Embryonic facial prominence (tissue), 1 donor: ENCODE data around the gene PA2G4.
A peak's percentile ranks its signal among the peaks of the same experiment; 100 is the strongest.

Source experiments
- DNase-seq: peaks from one replicate; pipeline ENCODE4 v3.0.0-alpha.2; 2016; ENCODE audit errors: extremely low spot score

The PA2G4 gene

GRCh38 chr12:56126732-56127239, 22.4 kb downstream of the PA2G4 start:
- no peak for DNase-seq

GRCh38 chr12:56127485-56127887, 23.1 kb downstream of the PA2G4 start:
- no peak for DNase-seq

- DNase-seq, result peak; percentile 100
Measured at GRCh38 chr12:56127888-56128669, 23.7 kb downstream of the PA2G4 start, which contains the start of gene ESYT1. Gene ESYT1, plus strand, starts transcription at chr12:56128267. Its CDS starts 53 bp downstream, at chr12:56128320.

- no peak for DNase-seq
Measured at GRCh38 chr12:56128670-56129205, 24.4 kb downstream of the PA2G4 start.

DNA sequence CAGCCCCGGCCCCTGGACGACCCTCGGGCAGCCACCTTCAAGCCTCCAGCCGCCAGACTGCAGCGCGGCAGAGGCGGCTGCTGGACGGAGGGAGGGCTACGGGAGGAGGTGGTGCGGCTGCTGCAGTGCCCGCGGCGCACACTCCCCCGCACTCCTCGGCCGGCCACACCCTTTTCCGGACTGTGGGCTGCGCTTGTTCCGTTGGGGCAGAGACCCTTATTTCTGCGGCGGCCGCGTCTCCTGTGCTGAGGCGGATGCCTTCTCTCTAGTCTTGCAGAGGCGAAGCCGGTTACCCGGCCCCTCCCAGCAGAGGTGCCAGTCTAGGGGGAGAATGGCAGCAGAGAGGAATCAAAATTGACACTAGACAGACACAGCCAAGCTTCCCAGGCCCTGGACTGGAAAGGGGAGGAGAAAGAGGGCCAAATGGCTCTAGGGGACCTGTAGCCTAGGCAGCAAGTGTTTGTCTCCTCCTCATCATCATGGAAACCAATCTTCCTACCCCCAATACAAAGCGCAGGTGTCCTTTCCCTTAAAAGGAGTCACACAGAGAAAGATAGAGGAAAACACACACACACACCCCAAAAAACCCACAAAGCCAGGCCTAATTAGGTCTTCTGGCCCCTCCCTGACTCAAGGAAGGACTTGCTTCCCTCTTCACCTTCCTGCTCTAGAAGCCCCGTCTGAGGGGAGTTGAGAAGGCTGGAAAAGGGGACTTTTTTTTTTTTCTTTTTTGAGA, 25.0 kb downstream of the PA2G4 start:
- no peak for DNase-seq

GRCh38 chr12:56129942-56130495, 25.7 kb downstream of the PA2G4 start:
- no peak for DNase-seq

DNA sequence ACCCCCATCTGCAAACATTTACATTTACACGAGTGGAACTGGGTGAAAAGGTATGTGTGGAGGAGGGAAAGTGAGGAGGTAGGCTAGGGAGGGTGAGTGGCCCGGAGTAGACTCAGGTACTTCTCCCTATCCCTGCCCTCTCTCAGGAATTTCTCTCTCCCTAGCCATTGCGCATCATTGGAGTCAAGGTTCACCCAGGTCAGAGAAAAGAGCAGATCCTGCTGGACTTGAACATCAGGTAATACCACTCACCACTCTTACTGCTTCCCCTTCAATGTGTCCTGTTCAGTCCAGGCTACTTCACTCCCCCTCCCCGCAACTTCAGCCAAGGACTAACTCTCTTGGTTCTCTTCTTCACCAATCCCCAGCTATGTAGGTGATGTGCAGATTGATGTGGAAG, 26.5 kb downstream of the PA2G4 start:
- no peak for DNase-seq

DNA sequence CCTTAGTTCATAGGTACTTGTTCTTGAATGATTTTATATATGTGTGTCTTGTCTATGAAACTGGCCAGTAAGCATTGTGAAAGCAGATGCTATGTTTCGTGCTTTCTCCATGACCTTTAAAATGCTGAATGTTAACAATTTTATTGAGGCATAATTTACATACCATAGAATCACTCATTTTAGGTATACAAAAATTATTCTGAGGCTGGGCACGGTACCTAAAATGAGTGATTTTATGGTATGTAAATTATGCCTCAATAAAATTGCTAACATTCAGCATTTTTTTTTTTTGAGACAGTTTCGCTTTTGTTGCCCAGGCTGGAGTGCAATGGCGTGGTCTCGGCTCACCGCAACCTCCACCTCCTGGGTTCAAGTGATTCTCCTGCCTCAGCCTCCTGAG, 30.5 kb downstream of the PA2G4 start:
- DNase-seq, result no peak

DNA sequence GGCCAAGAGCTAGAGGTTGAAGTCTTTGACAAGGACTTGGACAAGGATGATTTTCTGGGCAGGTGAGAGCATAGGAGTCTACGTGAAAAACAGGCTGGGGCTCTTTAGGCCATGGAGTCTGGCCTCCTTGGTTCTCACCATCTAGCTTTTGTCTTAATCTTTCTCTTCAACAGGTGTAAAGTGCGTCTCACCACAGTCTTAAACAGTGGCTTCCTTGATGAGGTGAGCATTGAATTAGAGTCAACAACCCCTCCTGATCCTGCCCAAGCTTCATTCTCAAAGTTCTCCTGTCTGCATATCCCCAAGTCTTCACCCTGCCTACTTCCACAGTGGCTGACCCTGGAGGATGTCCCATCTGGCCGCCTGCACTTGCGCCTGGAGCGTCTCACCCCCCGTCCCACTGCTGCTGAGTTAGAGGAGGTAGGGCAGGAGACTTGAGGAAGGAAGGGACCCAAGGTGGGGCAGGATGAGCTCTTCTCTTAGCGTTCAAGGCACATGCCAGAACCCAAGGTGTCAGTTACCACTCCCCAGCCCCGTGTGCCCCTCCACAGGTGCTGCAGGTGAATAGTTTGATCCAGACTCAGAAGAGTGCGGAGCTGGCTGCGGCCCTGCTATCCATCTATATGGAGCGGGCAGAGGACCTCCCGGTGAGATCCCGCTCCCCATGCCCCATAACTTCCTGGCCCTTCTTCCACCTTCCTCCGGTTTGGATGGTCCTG, 33.7 kb downstream of the PA2G4 start:
- no peak for DNase-seq

DNA sequence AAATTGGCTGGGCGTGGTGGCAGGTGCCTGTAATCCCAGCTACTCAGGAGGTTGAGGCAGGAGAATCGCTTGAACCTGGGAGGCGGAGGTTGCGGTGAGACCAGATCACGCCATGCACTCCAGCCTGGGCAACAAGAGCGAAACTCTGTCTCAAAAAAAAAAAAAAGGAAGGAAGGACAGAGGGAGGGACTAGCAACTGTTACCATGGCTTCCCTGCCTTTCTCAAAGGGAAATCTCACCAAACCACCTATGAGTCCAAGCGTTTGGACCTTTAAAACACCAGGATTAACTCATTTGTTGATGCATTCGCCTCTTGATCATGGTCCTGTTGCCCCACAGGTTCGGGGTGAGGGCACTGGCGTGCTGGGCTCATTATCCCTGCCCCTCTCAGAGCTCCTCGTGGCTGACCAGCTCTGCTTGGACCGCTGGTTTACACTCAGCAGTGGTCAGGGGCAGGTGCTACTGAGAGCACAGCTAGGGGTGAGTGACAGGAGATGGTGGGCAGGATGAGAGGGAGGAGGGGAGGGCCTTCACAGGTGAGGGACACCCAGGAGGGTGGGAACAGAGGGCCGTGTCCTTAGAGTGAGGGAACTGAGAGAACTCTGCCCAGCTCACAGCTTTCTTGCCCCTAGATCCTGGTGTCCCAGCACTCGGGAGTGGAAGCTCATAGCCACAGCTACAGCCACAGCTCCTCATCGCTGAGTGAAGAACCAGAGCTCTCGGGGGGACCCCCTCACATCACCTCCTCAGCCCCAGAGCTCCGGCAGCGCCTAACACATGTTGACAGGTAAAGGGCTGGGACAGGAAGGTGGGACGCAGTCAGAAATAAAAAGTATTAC, 37.8 kb downstream of the PA2G4 start:
- DNase-seq, result no peak

- no peak for DNase-seq
Measured at GRCh38 chr12:56143217-56143616, 38.9 kb downstream of the PA2G4 start.

DNA sequence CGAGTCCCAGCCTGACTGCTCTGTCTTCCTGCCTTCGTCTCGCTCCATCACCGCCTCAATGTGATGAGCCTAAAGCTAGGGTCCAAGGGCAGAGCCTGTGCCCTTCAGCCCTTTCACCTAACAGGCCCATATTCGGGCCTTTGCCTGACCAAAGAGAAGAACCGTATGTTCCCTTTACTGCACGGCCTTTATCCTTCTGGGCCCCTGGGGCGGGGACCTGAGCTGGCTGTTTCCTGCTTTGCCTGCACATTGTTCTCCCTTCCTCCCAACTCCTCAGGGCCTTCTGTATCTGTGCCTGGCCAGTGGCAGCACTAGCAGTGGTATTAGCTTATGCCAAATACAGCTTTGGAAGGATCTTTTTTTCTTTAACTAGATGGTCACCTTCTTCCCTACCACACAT, 39.5 kb downstream of the PA2G4 start:
- no peak for DNase-seq

- no peak for DNase-seq
Measured at GRCh38 chr12:56145217-56145616, 40.9 kb downstream of the PA2G4 start.

GRCh38 chr12:56146492-56147460, 42.4 kb downstream of the PA2G4 start:
- DNase-seq, result no peak

DNA sequence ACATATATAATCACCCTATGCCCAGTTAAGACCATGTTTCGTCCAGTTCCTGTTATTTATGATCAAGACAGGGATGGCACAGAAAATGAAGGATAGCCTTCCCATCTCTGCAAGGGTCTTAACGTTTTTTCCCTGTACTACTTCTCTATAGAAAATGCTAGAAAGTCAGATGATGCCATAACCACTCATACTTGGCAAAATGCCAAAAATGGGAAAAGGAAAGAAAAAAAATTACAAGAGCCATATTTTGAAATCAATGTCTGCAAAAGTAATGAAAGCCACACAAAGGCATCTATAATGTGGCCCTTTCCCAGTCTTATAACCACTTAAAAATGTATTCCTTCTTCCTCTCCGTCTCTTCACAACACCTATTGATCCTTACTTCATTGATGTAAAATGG, 46.2 kb downstream of the PA2G4 start:
- no peak for DNase-seq

DNA sequence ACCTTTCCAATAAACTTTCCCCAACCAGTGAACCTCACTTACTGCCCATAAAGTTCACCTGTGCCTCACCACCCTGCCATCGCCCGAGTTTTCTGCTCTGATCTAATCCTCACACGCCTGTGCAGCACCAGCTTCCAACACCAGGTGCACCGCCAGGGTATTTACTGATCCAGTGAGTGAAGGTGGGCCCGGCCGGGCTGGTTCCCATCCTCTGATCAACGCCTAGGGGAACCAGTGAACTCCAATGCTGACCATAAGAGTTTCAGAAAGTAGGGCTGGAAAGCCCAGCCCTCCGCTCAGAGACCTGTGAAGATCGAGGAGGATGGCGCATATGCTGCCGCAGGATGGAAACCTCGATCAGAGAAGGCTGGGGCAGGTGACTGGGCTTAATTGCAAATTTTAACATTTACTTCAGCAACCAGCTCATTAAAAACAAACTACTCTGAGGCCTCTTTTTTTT, 47.3 kb downstream of the PA2G4 start:
- no peak for DNase-seq

DNA sequence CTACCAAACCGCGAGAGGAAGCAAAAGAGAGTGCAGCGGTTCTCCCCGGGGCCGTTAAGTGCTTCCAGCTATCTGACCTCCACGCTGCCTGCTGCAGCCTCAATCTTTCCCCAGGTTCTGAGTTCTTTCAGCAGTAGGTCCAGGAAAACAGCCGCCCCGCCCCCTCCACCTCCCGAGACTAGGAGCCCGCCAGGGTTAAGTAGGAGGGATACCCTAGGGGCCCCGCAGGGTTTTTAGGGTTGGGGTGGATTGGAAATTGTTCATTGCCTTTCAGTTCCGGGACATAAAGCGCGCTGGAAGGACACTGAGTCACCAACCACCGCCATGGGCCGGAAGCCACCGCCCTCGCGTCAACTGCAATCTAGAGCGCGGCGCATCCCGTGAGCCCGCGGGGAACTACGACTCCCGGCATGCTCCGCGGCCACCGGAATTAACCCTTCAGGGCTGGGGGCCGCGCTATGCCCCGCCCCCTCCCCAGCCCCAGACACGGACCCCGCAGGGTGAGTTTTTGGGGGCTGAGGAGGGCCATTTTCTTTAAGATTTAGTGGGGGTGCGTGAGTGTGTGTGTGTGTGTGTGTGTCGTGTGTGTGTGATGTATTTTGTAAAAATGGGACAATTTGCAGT, 47.9 kb downstream of the PA2G4 start, which contains the start of gene MYL6B:
Gene MYL6B (plus strand): TSS at position 456 of the 624 bp plus-strand sequence. CDS start 1,332 bp downstream, outside the sequence.
- peak; percentile 81 for DNase-seq

GRCh38 chr12:56152756-56153677, 48.7 kb downstream of the PA2G4 start:
- no peak for DNase-seq
